Measurements from ENCODE around the gene HOOK2. TPM values are rescaled to one million over a fixed set of nuclear protein-coding genes. Genes with fewer than 3 reads are reported as not detected.
A peak's percentile ranks its signal among the peaks of the same experiment; 100 is the strongest.

HOOK2 gene
- total and polyA plus RNA-seq, 2 of the 8 experiments (the other 6 are each of a cell fraction or from before 2014, with no cell fraction given), result 23.8 to 63.2 TPM

- no peak overlapping the region for H2BK120ac ChIP-seq (replicated peaks; ENCODE audit: low read depth, low read length)
- H3K23me2 ChIP-seq (ENCODE audit: low read depth, low read length), result peaks cover 16% of the 10 kb centered on the region; the same call in 1 of the 2 replicates
- no peak overlapping the region for H3K56ac ChIP-seq (replicated peaks; ENCODE audit: insufficient read length, low read depth, low read length)
- peak overlapping the region; percentile 99 for H2BK12ac ChIP-seq (ENCODE audit: low read depth, low read length)
- DNase-seq (ENCODE audit: low read depth in 1 of 2, low spot score in 2 of 2) (no peak), FAIRE-seq (no peak)
- peak overlapping the region; percentile 34 for H3K4ac ChIP-seq (replicated peaks; ENCODE audit: insufficient read length, low read depth, low read length)
- no peak overlapping the region for H3K23ac ChIP-seq (ENCODE audit: insufficient read length)
- H3K27me3 ChIP-seq (replicated peaks in 1 of 4; ENCODE audit: control insufficient read depth in 3 of 4, extremely low read depth in 1 of 4, insufficient read depth in 3 of 4, low read length in 3 of 4), result no peaks in the 10 kb centered on the region
- no peak overlapping the region for H4K8ac ChIP-seq (ENCODE audit: extremely low read depth, insufficient read depth, low read length)
- ChIA-PET CTCF (ENCODE audit: partially characterized antibody) (interaction anchor here (9.3 kb wide), 1 partner anchor 11 kb away, joined by 277 read pairs; the partner anchor contains the start of gene JUNB), POLR2A (ENCODE audit: partially characterized antibody) (interaction anchor here (16.6 kb wide), 1 partner anchor 13 kb away, joined by 317 read pairs; the partner anchor contains the start of genes JUNB, PRDX2 and THSD8)
- peaks cover 0 to 1% of the 10 kb centered on the region in 2 experiments for H4K20me1 ChIP-seq (replicated peaks in 1 of 2; ENCODE audit: control insufficient read depth in 1 of 2, insufficient read depth in 2 of 2, low read length in 2 of 2)
- no peak overlapping the region for H3K9ac ChIP-seq (replicated peaks in 1 of 4; ENCODE audit: extremely low read depth in 1 of 4, low read depth in 3 of 4, low read length in 3 of 4)
- H3K79me2 ChIP-seq (ENCODE audit: control insufficient read depth in 1 of 2, insufficient read depth in 2 of 2, low read length in 2 of 2), result no peaks in the 10 kb centered on the region
- no peak overlapping the region for H3K27ac ChIP-seq (ENCODE audit: low read depth, low read length)
- no peak overlapping the region for H2AFZ ChIP-seq (ENCODE audit: low read length)
- H4K91ac ChIP-seq (replicated peaks; ENCODE audit: insufficient read length, low read length), result peak overlapping the region; percentile 52
- H3K79me1 ChIP-seq (ENCODE audit: low read depth, low read length), result no peaks in the 10 kb centered on the region; the same call in 1 of the 2 replicates
- no peak overlapping the region; a peak in 1 of 4 replicates for H3K4me2 ChIP-seq (ENCODE audit: insufficient read depth in 1 of 2, low read depth in 2 of 2, low read length in 2 of 2)
- no peak overlapping the region for H3K14ac ChIP-seq (ENCODE audit: insufficient read length)
- 95% methylated on average over 10 of the region's 10 CpGs; no CpG with 5 or more reads in 1 of the 2 experiments for WGBS, 2 experiments (ENCODE audit: extremely low coverage in 1 of 2, insufficient coverage in 1 of 2, insufficient read length in 1 of 2, insufficient replicate concordance in 2 of 2, low coverage in 1 of 2, low lambda C conversion rate in 2 of 2, missing lambda C conversion rate in 1 of 2)
- no peaks in the 10 kb centered on the region for H3K9me3 ChIP-seq (ENCODE audit: insufficient read depth in 2 of 2, low read depth in 1 of 2, low read length in 1 of 2)
- no peaks in the 10 kb centered on the region for H3K36me3 ChIP-seq (ENCODE audit: control insufficient read depth in 2 of 4, insufficient read depth in 4 of 4, low read length in 3 of 4)
- H3K18ac ChIP-seq (ENCODE audit: extremely low read depth, low read length), result peak overlapping the region; percentile 2; the same call in 1 of the 2 replicates
- TF ChIP-seq ASH2L (IDR thresholded peaks at IDR 0.05; ENCODE audit: low read length) (no peak), MAFK (IDR thresholded peaks at IDR 0.05; ENCODE audit: low read depth, low read length) (no peak), ZNF274 (IDR thresholded peaks at IDR 0.05; ENCODE audit: borderline replicate concordance, extremely low read depth, low read length) (no peak)
- H2AK5ac ChIP-seq (ENCODE audit: low read depth, low read length), result peak overlapping the region; percentile 99
- H4K5ac ChIP-seq (ENCODE audit: insufficient read length, low read depth, low read length), result no peak overlapping the region
- H2BK15ac ChIP-seq (ENCODE audit: low read length), result peak overlapping the region; percentile 99
- H3K4me3 ChIP-seq (ENCODE audit: extremely low read depth in 1 of 4, insufficient read depth in 2 of 4, low read depth in 3 of 4, low read length in 4 of 4), result no peak overlapping the region
- H2BK20ac ChIP-seq (ENCODE audit: low read length), result peak overlapping the region; percentile 95
- H2BK5ac ChIP-seq (ENCODE audit: low read depth, low read length), result peak overlapping the region; percentile 82; the same call in 1 of the 2 replicates
- peaks cover 16 to 32% (median 20%) of the 10 kb centered on the region in 4 experiments for H3K4me1 ChIP-seq (replicated peaks in 1 of 4; ENCODE audit: control insufficient read depth in 3 of 4, insufficient read depth in 4 of 4, low read length in 3 of 4)
These were observed 9.1 kb upstream of the HOOK2 start for GRCh38 chr19:12784394-12784870.
